Epithelial cell of proximal tubule (primary cell): ENCODE data around the gene RABAC1. TPM values are rescaled to one million over a fixed set of nuclear protein-coding genes. Genes with fewer than 3 reads are reported as not detected.
A peak's percentile ranks its signal among the peaks of the same experiment; 100 is the strongest.

Experiments used
- DNase-seq: peaks from one replicate; pipeline ENCODE4 v3.0.0-alpha.2; 2011; ENCODE audit warnings: low read depth
- H3K4me3 ChIP-seq: 2 replicates; pipeline ENCODE4 v1.5.1; 2011; ENCODE audit warnings: low read depth, mild to moderate bottlenecking, low read length
- total RNA-seq: library from RNA; depleted of rRNA; stranded (reverse); fragments of >200 nt; gene quantifications from 2 replicates; pipeline ENCODE4 v1.2.3, GENCODE V29; 2015
- TF ChIP-seq, protein P1 (sequence below): conservative IDR thresholded peaks from 2 replicates; pipeline ENCODE4 v1.5.1; 2012; ENCODE audit warnings: low read depth, mild to moderate bottlenecking, low read length

The RABAC1 gene
- total RNA-seq, 1 donor from 2014 or later: 161 TPM

DNA sequence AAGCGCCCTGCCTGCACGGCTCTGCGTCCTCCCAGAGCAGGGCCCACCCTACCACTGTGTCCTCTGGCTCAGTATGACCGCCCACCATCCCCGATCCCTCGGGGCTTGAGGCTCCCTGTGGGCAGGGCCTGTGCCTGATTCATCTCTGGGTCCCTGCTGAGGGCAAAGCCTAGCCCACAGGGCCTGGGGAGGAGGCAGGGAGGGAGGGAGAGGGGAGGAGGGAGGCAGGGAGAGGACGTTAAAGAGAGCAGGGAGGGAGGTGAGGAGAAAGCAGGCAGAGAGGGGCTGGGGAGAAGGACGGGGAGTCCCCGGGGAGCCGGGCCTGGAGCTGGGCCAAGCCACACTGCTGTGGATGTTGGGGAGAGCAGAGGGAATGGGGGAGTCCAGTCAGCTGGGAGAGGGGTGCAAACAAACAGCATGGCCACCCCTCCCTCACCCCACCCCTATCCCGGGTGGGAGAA, 26.8 kb downstream of the RABAC1 start:
- no peak overlapping the region for H3K4me3 ChIP-seq
- TF ChIP-seq, protein P1, sequence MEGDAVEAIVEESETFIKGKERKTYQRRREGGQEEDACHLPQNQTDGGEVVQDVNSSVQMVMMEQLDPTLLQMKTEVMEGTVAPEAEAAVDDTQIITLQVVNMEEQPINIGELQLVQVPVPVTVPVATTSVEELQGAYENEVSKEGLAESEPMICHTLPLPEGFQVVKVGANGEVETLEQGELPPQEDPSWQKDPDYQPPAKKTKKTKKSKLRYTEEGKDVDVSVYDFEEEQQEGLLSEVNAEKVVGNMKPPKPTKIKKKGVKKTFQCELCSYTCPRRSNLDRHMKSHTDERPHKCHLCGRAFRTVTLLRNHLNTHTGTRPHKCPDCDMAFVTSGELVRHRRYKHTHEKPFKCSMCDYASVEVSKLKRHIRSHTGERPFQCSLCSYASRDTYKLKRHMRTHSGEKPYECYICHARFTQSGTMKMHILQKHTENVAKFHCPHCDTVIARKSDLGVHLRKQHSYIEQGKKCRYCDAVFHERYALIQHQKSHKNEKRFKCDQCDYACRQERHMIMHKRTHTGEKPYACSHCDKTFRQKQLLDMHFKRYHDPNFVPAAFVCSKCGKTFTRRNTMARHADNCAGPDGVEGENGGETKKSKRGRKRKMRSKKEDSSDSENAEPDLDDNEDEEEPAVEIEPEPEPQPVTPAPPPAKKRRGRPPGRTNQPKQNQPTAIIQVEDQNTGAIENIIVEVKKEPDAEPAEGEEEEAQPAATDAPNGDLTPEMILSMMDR: no peak
- DNase-seq: no peak

DNA sequence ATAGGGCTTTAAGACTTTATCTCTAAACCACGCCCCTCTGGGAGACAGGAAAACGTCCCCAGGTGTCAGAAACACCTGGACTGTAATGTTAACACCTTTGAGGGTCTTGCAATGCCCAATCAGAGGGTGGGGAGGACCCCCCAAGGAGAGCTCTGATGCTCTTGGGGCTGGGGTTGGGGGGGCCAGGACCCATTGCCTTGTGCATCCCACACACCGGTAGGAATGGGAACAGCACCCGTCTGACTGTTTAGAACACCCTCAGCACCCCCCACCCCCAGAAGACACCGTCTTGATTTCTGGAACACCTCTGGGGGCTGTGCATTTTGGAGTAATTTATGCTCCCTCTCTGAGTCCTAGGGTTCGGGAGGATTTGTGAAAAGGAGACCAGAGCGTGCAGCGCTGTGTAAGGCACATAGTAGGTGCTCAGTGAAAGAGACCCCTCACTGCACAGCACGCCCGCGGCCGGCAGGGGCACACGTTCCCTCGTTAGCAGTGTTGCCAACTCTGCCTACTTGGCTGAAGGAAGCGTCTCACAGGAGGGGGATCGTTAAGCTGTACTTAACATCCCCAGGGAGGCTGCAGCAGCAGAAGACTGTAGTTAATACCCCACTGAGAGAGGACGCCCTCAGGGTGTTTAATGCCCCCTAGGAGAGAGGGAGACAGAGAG, 28.1 kb downstream of the RABAC1 start:
- no peak for DNase-seq
- TF ChIP-seq, protein P1: peak; percentile 43
- H3K4me3 ChIP-seq: no peak overlapping the region

DNA sequence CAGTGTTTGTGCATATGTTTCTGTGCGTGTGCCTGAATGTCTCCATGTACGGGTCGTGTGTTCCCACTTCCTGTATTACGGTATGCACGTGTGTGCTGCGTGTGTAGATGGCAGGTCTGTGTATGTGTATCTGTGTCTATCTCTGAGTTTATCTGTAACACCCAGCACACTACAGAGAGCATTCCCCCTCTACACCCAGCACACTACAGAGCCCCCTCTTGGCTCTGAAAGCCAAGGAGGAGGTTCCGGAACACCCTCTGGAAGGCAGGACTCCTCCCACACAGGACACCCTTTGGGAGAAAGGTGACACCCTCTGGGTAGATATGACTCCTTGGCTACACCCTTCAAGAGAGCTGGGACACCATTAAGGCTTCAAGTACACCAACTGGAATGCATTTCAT, 28.8 kb downstream of the RABAC1 start:
- no peak for DNase-seq
- TF ChIP-seq, protein P1: no peak
- no peak overlapping the region for H3K4me3 ChIP-seq

DNA sequence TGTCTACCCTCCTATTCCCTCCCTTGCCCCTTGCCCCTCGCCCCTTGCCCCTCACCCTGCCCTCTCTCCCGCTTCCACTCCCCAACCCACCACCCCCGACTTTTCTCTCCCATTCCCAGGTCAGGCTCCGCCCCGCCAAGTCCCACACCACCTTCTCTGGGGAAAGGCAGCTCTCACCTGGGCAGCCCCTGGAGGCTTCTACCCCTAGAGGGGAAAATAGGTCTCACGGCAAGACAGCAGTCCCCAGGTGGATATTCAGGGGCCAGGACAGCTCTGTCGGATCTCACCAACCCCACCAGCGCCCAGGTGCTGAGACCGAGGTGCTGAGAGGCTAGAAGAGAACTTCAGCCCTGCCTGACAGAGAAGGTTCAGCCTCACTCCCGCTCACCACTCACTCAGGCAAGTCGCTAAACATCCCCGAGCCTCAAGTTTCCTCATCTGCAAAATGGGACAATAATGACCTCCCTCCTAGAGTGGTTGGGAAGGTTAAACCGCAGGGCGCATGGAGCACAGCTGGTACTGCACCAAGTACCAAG, 29.5 kb downstream of the RABAC1 start:
- no peak overlapping the region for H3K4me3 ChIP-seq
- TF ChIP-seq, protein P1: no peak
- DNase-seq: no peak

DNA sequence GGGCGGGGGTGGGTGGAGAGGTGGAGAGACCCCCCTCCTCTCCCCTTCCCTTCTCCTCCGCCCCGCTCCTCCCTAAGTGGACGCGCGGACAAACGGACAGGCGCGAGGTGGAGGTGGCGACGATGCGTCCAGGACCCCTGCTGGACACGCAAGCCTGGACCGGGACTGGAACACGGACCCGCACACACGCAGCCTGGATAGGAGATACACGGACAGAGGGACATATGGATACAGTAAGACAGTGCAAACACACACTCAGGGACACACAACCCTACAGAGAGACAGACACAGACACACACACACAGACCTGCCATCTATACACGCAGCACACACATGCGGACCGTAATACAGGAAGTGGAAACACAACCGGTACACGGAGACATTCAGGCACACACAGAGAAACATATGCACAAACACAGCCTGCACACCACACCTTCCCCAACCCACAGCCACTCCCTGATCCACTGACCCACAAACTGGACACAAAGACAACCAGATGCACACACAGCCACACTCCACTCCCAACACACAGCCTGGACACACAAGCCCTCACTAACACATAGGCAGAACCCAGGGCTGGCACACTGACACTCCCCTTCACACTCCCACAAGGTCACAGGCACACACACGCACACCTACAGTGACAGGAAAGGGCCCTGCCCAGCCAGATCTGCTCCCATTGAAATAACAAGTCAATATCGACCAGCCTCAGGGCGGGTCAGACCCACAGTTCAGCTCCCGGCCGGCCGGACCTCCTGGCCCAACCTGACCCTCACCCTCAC, 30.2 kb downstream of the RABAC1 start:
- TF ChIP-seq, protein P1: no peak
- no peak overlapping the region for H3K4me3 ChIP-seq
- DNase-seq: no peak

DNA sequence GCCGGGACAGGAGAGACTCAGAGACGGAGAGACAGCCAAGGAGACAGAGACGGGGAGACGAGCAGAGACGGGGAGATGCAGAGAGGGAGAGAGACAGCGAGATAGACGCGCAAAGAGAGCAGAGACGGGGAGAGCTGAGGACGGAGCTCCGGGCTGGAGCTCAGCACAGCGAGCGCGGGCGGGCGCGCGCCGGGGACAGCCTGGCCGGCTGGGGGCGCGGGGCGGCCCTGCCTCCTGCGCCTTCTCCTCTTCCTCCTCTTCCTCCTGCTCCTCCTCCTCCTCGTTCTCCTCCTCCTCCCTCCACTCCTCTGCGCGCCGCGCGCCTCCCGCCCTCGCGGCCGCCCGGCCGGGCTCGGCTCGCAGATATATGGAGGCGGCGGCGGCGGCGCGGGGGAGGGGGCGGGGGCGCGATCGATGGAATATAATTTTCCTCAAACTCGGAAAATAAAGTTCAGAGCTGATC, 30.9 kb downstream of the RABAC1 start, which contains the start of gene ERFL:
Gene ERFL (minus strand): TSS at position 229 of the 463 bp plus-strand sequence. CDS start 15,530 bp downstream, outside the sequence.
- peak within 1 kb of the TSS; percentile 14 for H3K4me3 ChIP-seq
- no peak for DNase-seq
- TF ChIP-seq, protein P1: no peak
